Mesothelial cell of epicardium (in vitro differentiated cells): Measurements from ENCODE around the gene CACNA1C. TPM values are rescaled to one million over a fixed set of nuclear protein-coding genes. Genes with fewer than 3 reads are reported as not detected.

ENCODE experiments used
- DNase-seq, 2 experiments: peaks; one replicate each; pipeline ENCODE4 v3.0.0; 2021; ENCODE audit warnings: low spot score in 2 of 2; ENCODE audit not compliant: unreplicated experiment in 2 of 2
- H3K27ac Mint-ChIP-seq: 2 replicates; pipeline ENCODE4 v1.8.0; 2021; ENCODE audit warnings: mixed read lengths
- H3K27me3 Mint-ChIP-seq: 2 replicates; pipeline ENCODE4 v1.8.0; 2021; ENCODE audit warnings: low read depth, mixed read lengths
- H3K36me3 Mint-ChIP-seq: 2 replicates; pipeline ENCODE4 v1.8.0; 2021; ENCODE audit warnings: mixed read lengths
- H3K4me1 Mint-ChIP-seq: 2 replicates; pipeline ENCODE4 v1.8.0; 2021; ENCODE audit warnings: mixed read lengths
- H3K4me3 Mint-ChIP-seq: 2 replicates; pipeline ENCODE4 v1.8.0; 2021; ENCODE audit warnings: mild to moderate bottlenecking, moderate library complexity, mixed read lengths
- H3K9me3 Mint-ChIP-seq: 2 replicates; pipeline ENCODE4 v1.8.0; 2021; ENCODE audit warnings: mixed read lengths
- total RNA-seq: library from RNA; stranded (reverse); gene quantifications from 3 replicates; pipeline ENCODE4 v1.2.1, GENCODE V29; 2021
- TF ChIP-seq, protein P1 (sequence below): fragments of 200-600 bp; sonication (generic); IDR thresholded peaks from one replicate; pipeline ENCODE4 v1.5.0; 2021; ENCODE audit warnings: antibody characterized with exemption; ENCODE audit not compliant: unreplicated experiment

The CACNA1C gene
- total RNA-seq, 1 donor from 2014 or later, result 33.6 TPM

GRCh38 chr12:2615665-2616402 lies 563.0 kb downstream of the CACNA1C start:
- H3K9me3 Mint-ChIP-seq, result no peaks in the 10 kb centered on the region
- H3K27me3 Mint-ChIP-seq, result no peaks in the 10 kb centered on the region
- H3K36me3 Mint-ChIP-seq, result peaks cover 20% of the 10 kb centered on the region
- H3K27ac Mint-ChIP-seq, result peak overlapping the region; percentile 66
- no peak for DNase-seq
- peaks cover 13% of the 10 kb centered on the region for H3K4me1 Mint-ChIP-seq
- H3K4me3 Mint-ChIP-seq, result no peak overlapping the region
- TF ChIP-seq, protein P1, sequence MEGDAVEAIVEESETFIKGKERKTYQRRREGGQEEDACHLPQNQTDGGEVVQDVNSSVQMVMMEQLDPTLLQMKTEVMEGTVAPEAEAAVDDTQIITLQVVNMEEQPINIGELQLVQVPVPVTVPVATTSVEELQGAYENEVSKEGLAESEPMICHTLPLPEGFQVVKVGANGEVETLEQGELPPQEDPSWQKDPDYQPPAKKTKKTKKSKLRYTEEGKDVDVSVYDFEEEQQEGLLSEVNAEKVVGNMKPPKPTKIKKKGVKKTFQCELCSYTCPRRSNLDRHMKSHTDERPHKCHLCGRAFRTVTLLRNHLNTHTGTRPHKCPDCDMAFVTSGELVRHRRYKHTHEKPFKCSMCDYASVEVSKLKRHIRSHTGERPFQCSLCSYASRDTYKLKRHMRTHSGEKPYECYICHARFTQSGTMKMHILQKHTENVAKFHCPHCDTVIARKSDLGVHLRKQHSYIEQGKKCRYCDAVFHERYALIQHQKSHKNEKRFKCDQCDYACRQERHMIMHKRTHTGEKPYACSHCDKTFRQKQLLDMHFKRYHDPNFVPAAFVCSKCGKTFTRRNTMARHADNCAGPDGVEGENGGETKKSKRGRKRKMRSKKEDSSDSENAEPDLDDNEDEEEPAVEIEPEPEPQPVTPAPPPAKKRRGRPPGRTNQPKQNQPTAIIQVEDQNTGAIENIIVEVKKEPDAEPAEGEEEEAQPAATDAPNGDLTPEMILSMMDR, result no peak

DNA sequence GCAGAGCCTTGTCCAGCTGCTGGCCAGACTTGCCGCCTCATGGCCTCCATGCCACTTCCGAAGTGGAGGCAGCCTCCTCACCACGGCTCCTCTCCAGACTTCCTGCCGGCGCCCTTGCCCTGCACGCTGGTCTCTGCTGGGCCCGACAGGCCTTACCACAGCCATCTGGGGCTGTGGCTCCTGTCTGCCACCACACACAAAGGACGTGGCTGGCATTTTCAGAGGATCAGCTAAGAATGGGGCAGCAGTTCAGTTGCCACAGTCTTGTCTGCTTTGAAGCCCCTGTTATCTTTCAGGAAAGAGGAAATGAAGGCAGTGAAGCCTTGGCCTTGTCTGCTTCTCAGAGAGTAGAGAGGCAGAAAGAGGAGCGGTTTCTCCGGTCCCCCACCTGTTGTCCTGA lies 564.0 kb downstream of the CACNA1C start:
- Mint-ChIP-seq H3K36me3 (peaks cover 25% of the 10 kb centered on the region), H3K9me3 (no peaks in the 10 kb centered on the region), H3K4me1 (peaks cover 13% of the 10 kb centered on the region), H3K4me3 (no peak overlapping the region), H3K27ac (no peak overlapping the region), H3K27me3 (no peaks in the 10 kb centered on the region)
- no peak for DNase-seq
- TF ChIP-seq, protein P1, result no peak

- H3K27ac Mint-ChIP-seq, result no peak overlapping the region
- H3K36me3 Mint-ChIP-seq, result peaks cover 21% of the 10 kb centered on the region
- peaks cover 13% of the 10 kb centered on the region for H3K4me1 Mint-ChIP-seq
- TF ChIP-seq, protein P1, result no peak
- no peaks in the 10 kb centered on the region for H3K9me3 Mint-ChIP-seq
- H3K27me3 Mint-ChIP-seq, result no peaks in the 10 kb centered on the region
- no peak overlapping the region for H3K4me3 Mint-ChIP-seq
- DNase-seq, result no peak
These were observed 564.6 kb downstream of the CACNA1C start for GRCh38 chr12:2617365-2617764.

DNA sequence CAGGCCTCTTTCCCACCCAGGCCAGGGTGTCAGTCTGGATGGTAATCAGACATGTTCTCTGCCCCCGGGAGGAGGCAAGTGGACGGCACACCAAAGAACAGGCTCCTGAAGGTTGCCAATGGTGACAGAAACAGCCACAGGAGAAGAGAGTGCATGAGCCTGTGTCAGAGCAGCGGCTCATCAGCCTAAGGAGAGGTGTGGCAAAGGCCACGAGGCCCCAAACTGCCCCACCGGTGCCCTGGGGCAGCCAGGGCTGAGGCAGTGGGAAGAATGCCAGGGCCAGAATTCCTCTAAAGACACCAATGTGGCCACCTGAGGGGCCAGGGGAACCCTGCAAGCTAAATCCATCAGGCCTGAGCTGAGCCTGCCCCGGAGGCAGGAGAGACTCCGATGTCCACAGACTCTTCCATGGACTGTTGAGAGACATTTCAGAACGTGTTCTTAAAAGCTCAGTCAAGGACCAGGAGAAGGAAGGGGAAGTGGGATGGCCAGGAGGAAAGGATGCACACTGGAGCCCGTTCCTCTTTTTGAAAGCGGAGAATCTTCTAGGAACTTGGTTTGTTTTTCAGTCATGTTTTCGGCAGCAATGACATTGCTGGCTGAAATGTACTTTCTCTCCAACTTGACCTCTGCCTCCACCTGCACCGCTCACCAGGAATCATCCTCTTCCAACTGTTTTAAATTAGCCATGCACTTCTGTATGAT lies 565.7 kb downstream of the CACNA1C start:
- no peak overlapping the region for H3K4me3 Mint-ChIP-seq
- TF ChIP-seq, protein P1, result no peak
- no peak for DNase-seq
- peaks cover 13% of the 10 kb centered on the region for H3K4me1 Mint-ChIP-seq
- H3K27me3 Mint-ChIP-seq, result no peaks in the 10 kb centered on the region
- H3K9me3 Mint-ChIP-seq, result no peaks in the 10 kb centered on the region
- no peak overlapping the region for H3K27ac Mint-ChIP-seq
- peaks cover 17% of the 10 kb centered on the region for H3K36me3 Mint-ChIP-seq

GRCh38 chr12:2619136-2619535 lies 566.3 kb downstream of the CACNA1C start:
- TF ChIP-seq, protein P1, result no peak
- no peaks in the 10 kb centered on the region for H3K9me3 Mint-ChIP-seq

More at GRCh38 chr12:2619136-2619535, 566.3 kb downstream of the CACNA1C start:
- H3K36me3 Mint-ChIP-seq, result peaks cover 20% of the 10 kb centered on the region
- no peak overlapping the region for H3K27ac Mint-ChIP-seq
- no peaks in the 10 kb centered on the region for H3K27me3 Mint-ChIP-seq
- H3K4me1 Mint-ChIP-seq, result peaks cover 13% of the 10 kb centered on the region
- no peak overlapping the region for H3K4me3 Mint-ChIP-seq
- DNase-seq, result no peak
